Tibial nerve (tissue), 3 donors: ENCODE results near the gene CST9L.

Experiments
- POLR2A ChIP-seq, 2 donors: fragments of 450-650 bp; IDR thresholded peaks; one replicate each; pipeline ENCODE4 v1.6.1; 2017; ENCODE audit warnings: antibody characterized with exemption in 2 of 2, mild to moderate bottlenecking in 2 of 2, moderate library complexity in 2 of 2
- TF ChIP-seq, protein P1 (sequence below), 5 experiments: fragments of 200-600 bp in 3 of 5; fragments of 450-650 bp in 2 of 5; sonication (generic) in 3 of 5; IDR thresholded peaks; one replicate each; pipeline ENCODE4 v1.5.1; 2016 to 2019; ENCODE audit warnings: antibody characterized with exemption in 5 of 5, mild to moderate bottlenecking in 3 of 5, moderate library complexity in 2 of 5

DNA sequence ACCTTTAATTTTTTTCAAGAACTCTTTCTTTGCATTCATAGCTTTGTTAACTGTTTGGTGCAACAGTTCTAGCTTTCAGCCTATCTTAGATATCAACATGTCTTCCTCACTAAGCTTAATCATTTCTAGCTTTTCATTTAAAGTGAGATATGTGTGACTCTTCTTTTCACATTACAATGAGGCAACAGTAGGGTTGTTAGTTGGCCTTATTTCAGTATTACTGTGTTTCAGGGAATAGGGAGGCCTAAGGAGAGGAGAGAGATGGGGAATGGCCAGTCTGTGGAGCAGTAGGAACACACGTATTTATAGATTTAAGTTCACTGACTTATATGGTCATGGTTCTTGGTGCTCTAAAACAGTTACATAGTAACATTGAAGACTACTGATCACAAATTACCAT, 35.8 kb downstream of the CST9L start:
- TF ChIP-seq, protein P1, sequence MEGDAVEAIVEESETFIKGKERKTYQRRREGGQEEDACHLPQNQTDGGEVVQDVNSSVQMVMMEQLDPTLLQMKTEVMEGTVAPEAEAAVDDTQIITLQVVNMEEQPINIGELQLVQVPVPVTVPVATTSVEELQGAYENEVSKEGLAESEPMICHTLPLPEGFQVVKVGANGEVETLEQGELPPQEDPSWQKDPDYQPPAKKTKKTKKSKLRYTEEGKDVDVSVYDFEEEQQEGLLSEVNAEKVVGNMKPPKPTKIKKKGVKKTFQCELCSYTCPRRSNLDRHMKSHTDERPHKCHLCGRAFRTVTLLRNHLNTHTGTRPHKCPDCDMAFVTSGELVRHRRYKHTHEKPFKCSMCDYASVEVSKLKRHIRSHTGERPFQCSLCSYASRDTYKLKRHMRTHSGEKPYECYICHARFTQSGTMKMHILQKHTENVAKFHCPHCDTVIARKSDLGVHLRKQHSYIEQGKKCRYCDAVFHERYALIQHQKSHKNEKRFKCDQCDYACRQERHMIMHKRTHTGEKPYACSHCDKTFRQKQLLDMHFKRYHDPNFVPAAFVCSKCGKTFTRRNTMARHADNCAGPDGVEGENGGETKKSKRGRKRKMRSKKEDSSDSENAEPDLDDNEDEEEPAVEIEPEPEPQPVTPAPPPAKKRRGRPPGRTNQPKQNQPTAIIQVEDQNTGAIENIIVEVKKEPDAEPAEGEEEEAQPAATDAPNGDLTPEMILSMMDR (IDR thresholded peaks at IDR 0.05): no peak
- no peak for TF ChIP-seq POLR2A (IDR thresholded peaks at IDR 0.05)
